Neural cell (in vitro differentiated cells): ENCODE data around the gene WDR70. TPM values are rescaled to one million over a fixed set of nuclear protein-coding genes. Genes with fewer than 3 reads are reported as not detected.

Experiments
- H2AFZ ChIP-seq: fragments of 200-600, 300-800 bp; sonication (generic), shearing (Covaris generic); 2 replicates; pipeline ENCODE4 v1.6.0; 2014; ENCODE audit warnings: low read depth, mild to moderate bottlenecking, antibody characterized with exemption, low read length, moderate library complexity
- H3F3A ChIP-seq: fragments of 200-600 bp; shearing (Covaris generic); 2 replicates; pipeline ENCODE4 v1.6.1; 2016; ENCODE audit warnings: mild to moderate bottlenecking, moderate library complexity, mixed read lengths, antibody characterized with exemption, low read length; ENCODE audit not compliant: insufficient read depth, poor library complexity, severe bottlenecking
- H3K27ac ChIP-seq: fragments of 200-600, 300-800 bp; sonication (generic), shearing (Covaris generic); 2 replicates; pipeline ENCODE4 v1.5.1; 2014; ENCODE audit warnings: mild to moderate bottlenecking, low read length, moderate library complexity
- H3K27me3 ChIP-seq: fragments of 300-800, 200-600 bp; sonication (generic), shearing (Covaris generic); 2 replicates; pipeline ENCODE4 v1.6.0; 2014; ENCODE audit warnings: mild to moderate bottlenecking, low read depth, low read length, moderate library complexity; ENCODE audit not compliant: insufficient read depth
- H3K36me3 ChIP-seq: fragments of 300-800, 200-600 bp; sonication (generic), shearing (Covaris generic); 2 replicates; pipeline ENCODE4 v1.5.1; 2014; ENCODE audit warnings: mild to moderate bottlenecking, antibody characterized with exemption, low read length, moderate library complexity; ENCODE audit not compliant: insufficient read depth
- H3K4me2 ChIP-seq: fragments of 300-800, 200-600 bp; sonication (generic), shearing (Covaris generic); 2 replicates; pipeline ENCODE4 v1.6.0; 2014; ENCODE audit warnings: mild to moderate bottlenecking, low read length
- H3K4me3 ChIP-seq: fragments of 300-800, 200-600 bp; sonication (generic), shearing (Covaris generic); 2 replicates; pipeline ENCODE4 v1.5.1; 2014; ENCODE audit warnings: mild to moderate bottlenecking, low read length, moderate library complexity
- H3K79me2 ChIP-seq: fragments of 200-600 bp; shearing (Covaris generic); replicated peaks from 2 replicates; pipeline ENCODE4 v1.6.0; 2014; ENCODE audit warnings: mild to moderate bottlenecking, low read length, moderate library complexity; ENCODE audit not compliant: insufficient read depth
- H3K9ac ChIP-seq: fragments of 300-800, 200-600 bp; sonication (generic), shearing (Covaris generic); 2 replicates; pipeline ENCODE4 v1.6.1; 2016; ENCODE audit warnings: mild to moderate bottlenecking, low read length, mixed read lengths
- H3K9me2 ChIP-seq: fragments of 200-600 bp; shearing (Covaris generic); 2 replicates; pipeline ENCODE4 v1.6.1; 2016; ENCODE audit warnings: mild to moderate bottlenecking, low read length, mixed read lengths; ENCODE audit not compliant: insufficient read depth
- H3K9me3 ChIP-seq: fragments of 200-600, 300-800 bp; sonication (generic), shearing (Covaris generic); 2 replicates; pipeline ENCODE4 v1.6.1; 2016; ENCODE audit warnings: mild to moderate bottlenecking, mixed run types, low read length, moderate library complexity, mixed read lengths
- H4K20me1 ChIP-seq: fragments of 200-600 bp; shearing (Covaris generic); 2 replicates; pipeline ENCODE4 v1.6.1; 2016; ENCODE audit warnings: mild to moderate bottlenecking, mixed run types; ENCODE audit not compliant: insufficient read depth
- EP300 ChIP-seq: fragments of 450-650 bp; conservative IDR thresholded peaks from 2 replicates; pipeline ENCODE4 v1.6.1; 2014; ENCODE audit warnings: antibody characterized with exemption, mild to moderate bottlenecking, moderate library complexity; ENCODE audit not compliant: poor library complexity, severe bottlenecking
- EZH2 ChIP-seq: fragments of 200-600, 300-800 bp; shearing (Covaris generic), sonication (generic); IDR thresholded peaks from 2 replicates; pipeline ENCODE4 v1.6.1; 2014; ENCODE audit warnings: antibody characterized with exemption, low read length, borderline replicate concordance, mild to moderate bottlenecking; ENCODE audit not compliant: insufficient read depth, poor library complexity, severe bottlenecking
- MXI1 ChIP-seq: fragments of 450-650 bp; conservative IDR thresholded peaks from 2 replicates; pipeline ENCODE4 v1.6.1; 2014; ENCODE audit warnings: antibody characterized with exemption, mild to moderate bottlenecking; ENCODE audit not compliant: poor library complexity, severe bottlenecking
- POLR2AphosphoS5 ChIP-seq: IDR thresholded peaks from 2 replicates; pipeline ENCODE4 v1.6.1; 2012
- RAD21 ChIP-seq: fragments of 450-650 bp; conservative IDR thresholded peaks from 2 replicates; pipeline ENCODE4 v1.6.1; 2014; ENCODE audit warnings: antibody characterized with exemption, mild to moderate bottlenecking, moderate library complexity
- REST ChIP-seq: IDR thresholded peaks from 2 replicates; pipeline ENCODE4 v1.6.1; 2012; ENCODE audit warnings: borderline replicate concordance
- SMC3 ChIP-seq: fragments of 450-650 bp; conservative IDR thresholded peaks from 2 replicates; pipeline ENCODE4 v1.6.1; 2014; ENCODE audit warnings: antibody characterized with exemption, mild to moderate bottlenecking, moderate library complexity; ENCODE audit not compliant: poor library complexity
- TAF1 ChIP-seq: IDR thresholded peaks from 2 replicates; pipeline ENCODE4 v1.6.1; 2012; ENCODE audit warnings: low read depth
- polyA plus RNA-seq: library from polyadenylated mRNA; depleted of rRNA; stranded (reverse); fragments of >200 nt; gene quantifications from 2 replicates; pipeline ENCODE4 v1.2.3, GENCODE V29; 2014
- TF ChIP-seq, protein P1 (sequence below): fragments of 450-650 bp; IDR thresholded peaks from 2 replicates; pipeline ENCODE4 v1.5.1; 2014; ENCODE audit warnings: antibody characterized with exemption, mild to moderate bottlenecking, moderate library complexity; ENCODE audit not compliant: poor library complexity, severe bottlenecking

Gene WDR70
- polyA plus RNA-seq, 1 donor from 2014 or later, result 40.9 TPM

GRCh38 chr5:37543216-37543615 lies 164.1 kb downstream of the WDR70 start:
- Histone ChIP-seq H2AFZ (no peak overlapping the region), H3K4me2 (no peak overlapping the region), H4K20me1 (no peaks in the 10 kb centered on the region), H3K27ac (no peak overlapping the region), H3K9me2 (no peaks in the 10 kb centered on the region), H3K9ac (no peak overlapping the region), H3K79me2 (no peaks in the 10 kb centered on the region), H3K4me3 (no peak overlapping the region), H3K9me3 (no peaks in the 10 kb centered on the region), H3F3A (no peaks in the 10 kb centered on the region), H3K36me3 (no peaks in the 10 kb centered on the region), H3K27me3 (no peaks in the 10 kb centered on the region)
- no peak for TF ChIP-seq REST

DNA sequence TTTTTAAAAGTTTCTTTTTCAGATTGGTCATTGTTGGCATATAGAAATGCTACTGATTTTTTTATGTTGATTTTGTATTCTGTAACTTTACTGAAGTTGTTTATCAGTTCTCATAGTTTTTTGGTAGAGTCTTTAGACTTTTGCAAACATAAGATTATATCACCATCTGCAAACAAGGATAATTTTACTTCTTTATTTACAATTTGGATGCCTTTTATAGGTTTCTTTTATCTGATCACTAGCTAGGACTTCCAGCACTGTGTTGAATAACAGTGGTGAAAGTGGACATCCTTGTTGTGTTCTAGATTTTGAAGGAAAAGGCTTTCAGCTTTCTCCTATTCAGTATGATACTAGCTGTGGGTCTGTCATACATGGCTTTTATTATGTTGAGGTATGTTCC lies 170.3 kb downstream of the WDR70 start:
- Histone ChIP-seq H3K9me3 (no peaks in the 10 kb centered on the region), H3K9ac (no peak overlapping the region), H4K20me1 (no peaks in the 10 kb centered on the region), H3K4me2 (no peak overlapping the region), H2AFZ (no peak overlapping the region), H3K9me2 (no peaks in the 10 kb centered on the region), H3K36me3 (no peaks in the 10 kb centered on the region), H3K27me3 (no peaks in the 10 kb centered on the region), H3F3A (no peaks in the 10 kb centered on the region), H3K79me2 (no peaks in the 10 kb centered on the region), H3K4me3 (no peak overlapping the region), H3K27ac (no peak overlapping the region)
- TF ChIP-seq MXI1, result no peak
- TF ChIP-seq EP300, result no peak
- TF ChIP-seq EZH2, result no peak
- TF ChIP-seq, protein P1, sequence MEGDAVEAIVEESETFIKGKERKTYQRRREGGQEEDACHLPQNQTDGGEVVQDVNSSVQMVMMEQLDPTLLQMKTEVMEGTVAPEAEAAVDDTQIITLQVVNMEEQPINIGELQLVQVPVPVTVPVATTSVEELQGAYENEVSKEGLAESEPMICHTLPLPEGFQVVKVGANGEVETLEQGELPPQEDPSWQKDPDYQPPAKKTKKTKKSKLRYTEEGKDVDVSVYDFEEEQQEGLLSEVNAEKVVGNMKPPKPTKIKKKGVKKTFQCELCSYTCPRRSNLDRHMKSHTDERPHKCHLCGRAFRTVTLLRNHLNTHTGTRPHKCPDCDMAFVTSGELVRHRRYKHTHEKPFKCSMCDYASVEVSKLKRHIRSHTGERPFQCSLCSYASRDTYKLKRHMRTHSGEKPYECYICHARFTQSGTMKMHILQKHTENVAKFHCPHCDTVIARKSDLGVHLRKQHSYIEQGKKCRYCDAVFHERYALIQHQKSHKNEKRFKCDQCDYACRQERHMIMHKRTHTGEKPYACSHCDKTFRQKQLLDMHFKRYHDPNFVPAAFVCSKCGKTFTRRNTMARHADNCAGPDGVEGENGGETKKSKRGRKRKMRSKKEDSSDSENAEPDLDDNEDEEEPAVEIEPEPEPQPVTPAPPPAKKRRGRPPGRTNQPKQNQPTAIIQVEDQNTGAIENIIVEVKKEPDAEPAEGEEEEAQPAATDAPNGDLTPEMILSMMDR, result no peak
- no peak for TF ChIP-seq TAF1
- no peak for TF ChIP-seq RAD21
- no peak for TF ChIP-seq POLR2AphosphoS5
- TF ChIP-seq SMC3, result no peak
- no peak for TF ChIP-seq REST
